ENCODE measurements around the gene HSF2BP. TPM values are rescaled to one million over a fixed set of nuclear protein-coding genes. Genes with fewer than 3 reads are reported as not detected.

HSF2BP gene
- total RNA-seq, 4 donors from 2014 or later, result 0.39 to 0.97 TPM; not detected in 2

DNA sequence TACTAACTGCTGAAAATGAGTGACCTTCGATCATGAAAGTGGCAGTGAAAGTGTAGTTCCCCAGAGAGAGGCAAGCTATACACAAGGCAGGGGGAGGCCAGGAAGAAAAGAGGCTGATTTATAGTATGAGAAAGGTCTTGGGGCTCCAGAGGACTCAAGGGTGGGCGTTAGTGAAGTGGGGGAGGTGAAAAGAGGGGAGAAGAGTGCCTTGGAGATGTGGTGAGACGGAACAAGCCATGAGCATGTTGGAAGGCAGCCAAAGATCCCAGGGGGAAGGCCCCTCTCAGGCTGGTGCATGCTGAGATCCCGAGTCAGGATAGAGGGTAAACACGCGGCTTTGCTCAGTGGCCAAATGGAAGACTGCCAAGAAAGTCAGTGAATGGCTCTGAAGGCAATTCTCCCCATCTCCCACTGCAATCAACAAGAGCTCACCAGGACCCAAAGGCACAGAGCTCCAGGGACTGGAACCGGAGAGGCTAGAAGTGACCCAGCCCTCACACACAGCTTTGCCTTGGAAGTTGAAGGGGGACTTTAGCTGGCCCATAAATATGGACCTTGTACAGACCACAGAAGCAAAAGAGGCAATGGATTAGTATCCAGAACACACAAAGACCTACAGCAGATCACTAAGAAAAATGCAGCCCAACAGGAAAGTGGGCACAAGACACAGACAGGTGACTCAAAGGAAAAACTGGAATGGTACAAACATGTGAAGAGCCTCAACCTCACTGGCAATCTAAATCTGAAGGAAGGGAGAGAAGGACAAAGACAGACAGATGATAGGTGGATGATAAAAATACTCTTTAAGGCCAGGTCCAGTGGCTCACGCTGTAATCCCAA lies 49.6 kb downstream of the HSF2BP start:
- WGBS, 2 donors, result 40 to 41% methylated on average over 8 of the region's 8 CpGs
- H3K4me3 ChIP-seq (ENCODE audit: low read depth, poor library complexity, severe bottlenecking), result no peak overlapping the region
- intact Hi-C loops (cut with DNase I; ENCODE audit: low total_unique reads), result no loop called here
- TF ChIP-seq, protein P1, sequence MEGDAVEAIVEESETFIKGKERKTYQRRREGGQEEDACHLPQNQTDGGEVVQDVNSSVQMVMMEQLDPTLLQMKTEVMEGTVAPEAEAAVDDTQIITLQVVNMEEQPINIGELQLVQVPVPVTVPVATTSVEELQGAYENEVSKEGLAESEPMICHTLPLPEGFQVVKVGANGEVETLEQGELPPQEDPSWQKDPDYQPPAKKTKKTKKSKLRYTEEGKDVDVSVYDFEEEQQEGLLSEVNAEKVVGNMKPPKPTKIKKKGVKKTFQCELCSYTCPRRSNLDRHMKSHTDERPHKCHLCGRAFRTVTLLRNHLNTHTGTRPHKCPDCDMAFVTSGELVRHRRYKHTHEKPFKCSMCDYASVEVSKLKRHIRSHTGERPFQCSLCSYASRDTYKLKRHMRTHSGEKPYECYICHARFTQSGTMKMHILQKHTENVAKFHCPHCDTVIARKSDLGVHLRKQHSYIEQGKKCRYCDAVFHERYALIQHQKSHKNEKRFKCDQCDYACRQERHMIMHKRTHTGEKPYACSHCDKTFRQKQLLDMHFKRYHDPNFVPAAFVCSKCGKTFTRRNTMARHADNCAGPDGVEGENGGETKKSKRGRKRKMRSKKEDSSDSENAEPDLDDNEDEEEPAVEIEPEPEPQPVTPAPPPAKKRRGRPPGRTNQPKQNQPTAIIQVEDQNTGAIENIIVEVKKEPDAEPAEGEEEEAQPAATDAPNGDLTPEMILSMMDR (IDR thresholded peaks at IDR 0.05), result no peak
- no peak for TF ChIP-seq POLR2A (IDR thresholded peaks at IDR 0.05)
- DNase-seq (ENCODE audit: low spot score in 2 of 2), result no peak

DNA sequence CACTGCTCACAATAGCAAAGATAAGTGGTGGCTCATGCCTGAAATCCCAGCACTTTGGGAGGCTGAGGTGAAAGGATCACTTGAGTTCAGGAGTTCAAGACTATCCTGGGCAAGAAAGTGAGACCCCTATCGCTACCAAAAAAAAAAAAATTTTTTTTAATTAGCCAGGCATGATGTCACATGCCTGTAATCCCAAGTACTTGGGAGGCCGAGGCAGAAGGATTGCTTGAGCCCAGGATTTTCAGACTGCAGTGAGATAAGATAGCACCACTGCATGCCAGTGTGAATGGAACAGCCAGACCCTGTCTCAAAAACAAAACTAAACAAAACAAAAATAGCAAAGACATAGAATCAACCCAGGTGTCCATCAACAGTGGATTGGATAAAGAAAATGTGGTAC lies 50.6 kb downstream of the HSF2BP start:
- TF ChIP-seq, protein P1 (IDR thresholded peaks at IDR 0.05), result no peak
- H3K4me3 ChIP-seq (ENCODE audit: low read depth, poor library complexity, severe bottlenecking), result no peak overlapping the region
- intact Hi-C loops (cut with DNase I; ENCODE audit: low total_unique reads), result no loop called here
- no peak for DNase-seq (ENCODE audit: low spot score in 2 of 2)
- WGBS, 2 donors, result 72% methylated on average over 2 of the region's 2 CpGs

DNA sequence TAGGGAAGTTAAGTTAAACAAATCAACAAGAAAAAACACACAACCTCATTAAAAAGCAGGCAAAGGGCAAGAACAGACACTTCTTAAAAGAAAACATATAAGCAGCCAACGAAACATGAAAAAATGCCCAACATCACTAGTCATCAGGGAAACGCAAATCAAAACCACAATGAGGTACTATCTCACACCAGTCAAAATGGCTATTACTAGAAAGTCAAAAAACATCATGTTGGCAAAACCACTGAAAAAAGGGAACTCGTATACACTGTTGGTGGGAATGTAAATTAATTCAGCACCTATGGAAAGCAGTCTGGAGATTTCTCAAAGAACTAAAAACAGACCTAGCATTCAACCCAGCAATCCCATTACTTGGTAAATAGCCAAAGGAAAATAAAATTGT lies 51.1 kb downstream of the HSF2BP start:
- 32 to 38% methylated on average over 3 of the region's 3 CpGs for WGBS, 2 donors
- intact Hi-C loops (cut with DNase I; ENCODE audit: low total_unique reads), result no loop called here
- TF ChIP-seq, protein P1 (IDR thresholded peaks at IDR 0.05), result no peak
- DNase-seq (ENCODE audit: low spot score in 2 of 2), result no peak
- no peak overlapping the region for H3K4me3 ChIP-seq (ENCODE audit: low read depth, poor library complexity, severe bottlenecking)

DNA sequence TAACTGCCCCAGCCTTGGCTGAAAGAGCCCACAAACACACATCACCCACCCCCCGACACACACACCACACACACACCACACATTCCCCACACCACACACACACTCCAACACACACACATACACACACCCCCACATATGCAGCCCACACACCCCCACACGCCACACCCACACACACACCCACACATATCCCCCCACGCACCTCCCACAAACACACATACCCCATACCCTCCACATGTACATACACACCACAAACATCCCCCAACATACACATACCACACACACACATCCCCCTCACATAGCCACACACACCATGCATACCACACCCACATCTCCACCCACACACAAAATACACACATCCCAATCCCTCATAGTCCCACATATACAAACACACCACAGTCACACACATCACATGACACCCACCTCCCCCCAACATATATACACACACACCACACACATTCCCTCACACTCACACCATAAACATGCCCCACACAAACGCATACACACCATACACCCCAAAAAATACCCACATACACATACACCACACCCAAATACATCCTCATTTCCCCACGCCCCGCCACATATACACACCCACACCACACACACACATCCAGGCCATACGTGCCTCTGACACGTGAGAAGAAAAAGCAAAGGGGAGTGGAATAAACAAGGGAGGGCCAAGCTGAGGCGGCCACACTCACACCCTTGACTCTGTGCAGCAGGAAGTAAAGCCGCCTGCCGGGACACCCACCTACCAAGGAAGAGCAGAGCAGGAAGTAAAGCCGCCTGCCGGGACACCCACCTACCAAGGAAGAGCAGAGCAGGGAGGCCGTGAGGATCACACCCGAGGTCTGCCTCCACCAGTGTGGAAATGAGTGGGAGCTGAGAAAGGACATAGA lies 53.7 kb downstream of the HSF2BP start:
- no peak overlapping the region for H3K4me3 ChIP-seq (ENCODE audit: low read depth, poor library complexity, severe bottlenecking)
- intact Hi-C loops (cut with DNase I; ENCODE audit: low total_unique reads), result no loop called here

DNA sequence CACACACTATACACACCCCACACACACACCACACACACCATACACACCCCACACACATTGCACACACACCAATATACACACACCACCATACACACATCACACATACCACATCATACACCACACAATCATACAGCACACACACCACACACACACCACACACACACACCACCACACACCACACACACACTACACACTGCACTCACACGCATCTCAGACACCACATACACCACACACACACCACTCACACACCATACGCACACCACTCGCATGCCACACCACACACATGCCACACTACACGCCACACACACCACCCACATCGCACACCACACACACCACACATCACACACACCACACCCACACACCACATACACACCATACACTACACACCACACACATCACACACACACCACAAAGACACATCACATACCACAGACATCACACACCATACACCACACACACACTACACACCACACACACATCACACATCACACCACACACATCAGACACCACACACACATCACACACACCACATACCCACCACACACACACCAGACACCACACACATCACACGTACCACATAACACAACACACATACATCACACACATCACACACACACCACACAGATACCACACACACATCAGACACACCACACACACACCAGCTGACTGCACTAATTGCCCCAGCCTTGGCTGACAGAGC lies 54.6 kb downstream of the HSF2BP start:
- 94 to 95% methylated on average over 6 of the region's 6 CpGs for WGBS, 2 donors
- TF ChIP-seq, protein P1 (IDR thresholded peaks at IDR 0.05), result no peak
- TF ChIP-seq POLR2A (IDR thresholded peaks at IDR 0.05), result no peak
- intact Hi-C loops (cut with DNase I; ENCODE audit: low total_unique reads), result no loop called here
- no peak for DNase-seq (ENCODE audit: low spot score in 2 of 2)
- H3K4me3 ChIP-seq (ENCODE audit: low read depth, poor library complexity, severe bottlenecking), result no peak overlapping the region

More for the DNA sequence above, 53.7 kb downstream of the HSF2BP start:
- no peak for TF ChIP-seq POLR2A (IDR thresholded peaks at IDR 0.05)
- TF ChIP-seq, protein P1 (IDR thresholded peaks at IDR 0.05), result no peak
- WGBS, 2 donors, result 82 to 86% methylated on average over 15 of the region's 15 CpGs
- DNase-seq (ENCODE audit: low spot score in 2 of 2), result no peak
